GM19035 (cell line): ENCODE results near the gene BTC.
"Not testable (repeated sequence)": the region's sequence is repeated elsewhere in the genome, so short reads cannot be mapped to it uniquely, and the experiment has no call there.

ENCODE experiments used
- ATAC-seq: cut with Tn5 transposase; IDR thresholded peaks from one replicate; pipeline ENCODE4 v1.9.1; 2021; ENCODE audit not compliant: unreplicated experiment

Gene BTC, protein sequence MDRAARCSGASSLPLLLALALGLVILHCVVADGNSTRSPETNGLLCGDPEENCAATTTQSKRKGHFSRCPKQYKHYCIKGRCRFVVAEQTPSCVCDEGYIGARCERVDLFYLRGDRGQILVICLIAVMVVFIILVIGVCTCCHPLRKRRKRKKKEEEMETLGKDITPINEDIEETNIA

DNA sequence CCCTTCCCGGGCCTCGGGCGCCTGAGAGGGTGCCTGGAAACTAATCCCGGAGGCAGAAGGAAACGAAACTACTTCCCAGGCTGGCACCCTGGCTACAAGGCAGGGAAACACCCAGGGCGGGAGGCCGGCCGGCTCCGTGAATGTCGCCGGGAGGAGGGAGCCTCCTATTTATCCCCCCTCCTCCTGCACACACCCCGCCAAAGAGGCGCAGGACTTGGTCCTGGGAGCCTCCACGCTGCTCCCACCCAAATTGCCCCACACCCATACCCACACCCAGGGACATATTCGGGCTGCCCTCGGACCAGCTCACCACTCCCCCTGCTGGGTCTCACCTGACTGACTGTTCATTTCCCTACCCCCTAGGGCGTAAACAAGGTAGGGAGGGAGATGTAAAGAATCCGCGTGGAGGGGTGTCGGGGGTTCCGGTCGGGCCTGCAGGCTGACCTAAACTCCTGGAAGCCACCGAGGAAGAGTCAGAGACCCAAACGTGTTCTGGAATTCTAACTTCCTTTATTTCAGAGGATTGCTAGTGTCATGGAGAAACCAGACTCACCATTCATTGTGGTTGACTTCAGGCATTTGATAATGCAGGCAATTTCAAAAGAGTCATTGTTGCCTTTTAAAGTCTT, at the start of gene BTC:
BTC (minus strand) TSS at position 142 of the 629 bp plus-strand sequence. CDS start 198 bp downstream, outside the sequence.
- ATAC-seq = no peak

DNA sequence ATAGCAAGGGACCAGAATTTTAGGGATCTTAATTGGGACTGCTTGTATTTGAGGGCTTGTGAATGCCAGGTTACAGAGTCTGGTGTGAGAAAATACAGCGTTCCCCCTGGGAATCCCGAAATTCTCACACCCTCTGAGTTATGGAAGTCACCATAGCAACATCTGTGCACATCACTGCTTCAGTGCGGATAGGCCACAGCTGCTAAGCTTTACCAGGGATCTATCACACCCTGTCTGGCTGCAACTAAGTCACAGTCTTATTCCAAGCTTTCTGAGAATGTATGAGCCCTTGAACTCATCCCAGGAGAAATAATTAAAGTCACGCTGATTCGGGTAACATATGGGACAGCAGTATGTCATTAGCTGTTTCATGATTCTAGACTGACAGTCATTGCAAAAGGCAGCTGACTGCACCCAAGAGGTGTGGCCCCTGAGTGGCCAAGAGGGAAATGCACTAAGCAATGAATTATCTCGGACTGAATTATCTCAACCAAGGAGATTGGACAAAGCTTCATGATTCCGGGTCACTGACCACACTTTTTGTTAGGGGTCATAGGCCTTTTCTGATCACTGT, 46.7 kb upstream of the BTC start:
- no peak for ATAC-seq

DNA sequence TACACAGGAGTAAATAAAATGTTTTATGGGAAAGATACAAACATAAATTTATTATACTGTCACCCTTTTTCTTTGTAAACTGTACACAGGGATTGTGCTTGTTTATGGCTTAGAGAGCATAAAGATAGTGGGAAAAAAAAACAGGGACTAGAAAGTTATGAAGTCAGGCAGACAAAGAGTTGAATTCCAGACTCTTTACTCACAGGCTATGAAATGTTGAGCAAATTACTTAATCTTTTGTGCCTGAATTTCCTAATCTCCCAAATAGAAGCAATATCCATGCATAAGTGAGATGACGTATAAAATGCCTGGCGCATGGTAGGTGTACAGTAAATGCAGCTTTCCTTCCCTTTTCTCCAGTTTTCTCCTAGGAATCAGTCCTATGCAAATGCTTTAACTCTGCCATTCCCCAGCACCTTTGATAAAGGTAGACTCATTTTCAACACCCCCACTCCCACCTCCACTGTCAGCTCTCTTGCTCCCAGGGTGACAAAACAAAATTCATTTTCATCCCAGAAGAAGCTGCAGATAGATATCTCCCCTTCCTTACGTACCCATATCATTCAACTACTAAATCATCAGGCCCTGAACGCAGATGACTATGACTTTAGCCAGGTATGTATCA, 44.5 kb upstream of the BTC start:
- no peak for ATAC-seq

DNA sequence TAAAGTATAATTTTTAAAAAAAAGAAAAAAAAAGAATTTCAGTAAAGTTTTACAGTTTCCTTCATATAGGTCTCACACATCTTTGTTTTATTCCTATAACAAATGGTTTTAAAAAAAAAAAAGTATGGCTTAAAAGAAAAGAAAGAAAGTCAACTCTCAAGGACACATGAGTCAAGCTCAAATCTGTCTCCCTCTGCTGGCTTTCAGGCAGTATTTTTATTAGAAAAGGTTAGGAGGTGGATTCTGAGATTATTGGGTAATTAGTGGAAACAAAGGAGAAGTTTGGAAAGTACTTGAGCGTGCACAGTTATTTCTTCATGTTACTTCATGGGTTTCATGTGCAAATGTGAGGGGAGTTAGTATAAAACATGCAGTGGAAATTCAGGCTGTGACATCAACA, 36.6 kb upstream of the BTC start:
- ATAC-seq = no peak

DNA sequence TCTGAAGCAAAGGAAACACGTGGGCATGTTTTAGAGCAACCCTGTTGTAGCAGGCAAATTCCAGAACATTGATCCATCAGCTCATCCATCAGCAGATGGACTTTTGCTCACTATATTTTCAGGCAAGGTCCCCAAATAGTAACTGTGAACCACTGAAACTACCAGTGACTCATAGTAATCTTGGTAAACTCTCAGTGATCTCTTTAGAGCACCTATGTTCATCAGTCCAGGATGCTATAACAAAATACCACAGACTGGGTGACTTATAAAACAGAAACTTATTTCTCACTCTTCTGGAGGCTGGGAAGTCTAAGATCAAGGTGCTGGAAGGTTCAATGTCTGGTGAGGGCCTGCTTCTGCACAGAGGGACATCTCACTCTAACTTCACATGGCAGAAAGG, 28.9 kb upstream of the BTC start:
- no peak for ATAC-seq

DNA sequence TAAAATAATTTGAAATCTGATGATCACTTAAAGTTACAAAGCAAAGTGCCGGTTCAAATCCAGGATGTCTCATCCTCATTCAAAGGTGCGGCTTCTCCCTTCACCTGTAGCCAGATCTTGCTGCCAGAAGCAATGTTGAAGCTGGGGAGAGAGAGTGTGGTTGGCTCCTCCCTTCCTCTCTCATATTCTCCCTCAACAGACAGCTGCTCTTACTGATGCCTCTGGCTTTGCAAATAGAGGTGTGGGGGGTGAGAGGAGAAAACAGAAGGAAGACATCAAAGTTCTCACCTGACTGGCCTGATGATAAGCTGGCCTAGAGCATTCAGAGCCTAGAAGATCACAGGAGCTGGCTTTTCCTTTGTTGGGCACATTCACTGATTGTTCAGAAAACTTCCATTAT, 28.3 kb upstream of the BTC start:
- no peak for ATAC-seq

DNA sequence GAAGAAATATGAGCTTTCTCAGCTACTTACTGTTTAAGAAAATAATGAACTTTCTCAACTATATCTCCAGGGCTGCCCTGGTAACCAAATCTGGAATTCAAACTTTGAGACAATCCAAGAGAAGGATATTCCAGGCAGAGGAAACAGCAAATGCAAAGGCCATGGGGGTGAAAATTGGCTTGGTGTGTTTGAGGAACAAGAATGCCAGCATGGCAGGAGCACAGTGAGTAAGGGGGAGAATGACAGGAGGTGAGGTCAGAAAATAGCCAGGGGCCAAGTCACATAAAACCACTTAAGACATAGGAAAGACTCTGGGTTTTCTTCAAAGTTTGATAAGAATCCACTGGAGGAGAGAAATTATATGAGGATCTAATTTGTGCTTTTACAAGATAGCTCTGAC, 27.2 kb upstream of the BTC start:
- ATAC-seq = no peak

DNA sequence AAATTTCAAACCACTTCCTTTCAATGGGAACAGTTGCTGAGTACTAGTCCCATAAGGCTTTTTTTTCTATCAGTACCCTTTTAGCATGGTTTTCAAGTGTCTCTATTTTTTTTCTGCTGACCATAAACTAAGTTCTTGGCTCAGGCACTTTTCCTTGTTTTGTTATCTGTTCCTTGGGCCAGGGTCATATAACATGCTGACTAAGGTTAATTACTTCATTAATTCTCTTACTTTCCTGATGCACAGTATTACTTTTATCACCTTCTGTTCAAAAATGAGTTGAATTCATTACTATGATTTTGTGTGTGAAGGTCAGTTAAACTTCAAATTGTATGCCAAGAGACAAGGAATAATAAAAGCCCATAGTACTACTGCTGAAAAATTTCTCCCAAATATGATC, 19.7 kb upstream of the BTC start:
- no peak for ATAC-seq

DNA sequence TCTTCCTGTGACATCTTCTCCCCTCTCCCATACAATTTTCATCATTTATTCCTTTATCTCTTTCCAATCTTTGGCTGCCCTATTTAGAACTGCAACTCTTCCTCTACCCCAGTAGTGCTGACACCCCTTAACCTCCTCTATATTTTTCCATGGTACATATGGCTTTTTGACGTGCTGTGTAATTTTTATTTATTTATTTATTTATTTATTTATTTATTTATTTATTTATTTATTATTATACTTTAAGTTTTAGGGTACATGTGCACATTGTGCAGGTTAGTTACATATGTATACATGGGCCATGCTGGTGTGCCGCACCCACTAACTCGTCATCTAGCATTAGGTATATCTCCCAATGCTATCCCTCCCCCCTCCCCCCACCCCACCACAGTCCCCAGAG, 17.7 kb upstream of the BTC start:
- ATAC-seq = not testable (repeated sequence)

DNA sequence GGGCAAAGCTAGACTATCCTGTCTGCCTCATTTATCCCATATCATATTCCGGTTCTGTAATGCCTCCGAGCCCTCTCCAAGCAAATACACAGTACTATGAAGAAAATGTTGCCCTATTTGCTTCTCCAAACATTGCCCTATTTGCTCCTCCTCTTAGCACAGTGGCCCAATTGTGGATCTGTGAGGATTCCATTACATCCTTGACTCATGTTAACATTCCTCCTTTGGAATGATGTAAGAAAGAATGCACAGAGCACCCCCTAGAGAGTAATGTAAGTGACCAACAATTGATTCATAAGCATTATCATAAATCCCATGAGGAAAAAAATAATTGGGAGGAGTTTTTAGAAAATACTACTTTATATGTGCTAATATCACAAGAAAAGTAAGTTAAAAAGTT, 11.3 kb upstream of the BTC start:
- ATAC-seq = no peak

DNA sequence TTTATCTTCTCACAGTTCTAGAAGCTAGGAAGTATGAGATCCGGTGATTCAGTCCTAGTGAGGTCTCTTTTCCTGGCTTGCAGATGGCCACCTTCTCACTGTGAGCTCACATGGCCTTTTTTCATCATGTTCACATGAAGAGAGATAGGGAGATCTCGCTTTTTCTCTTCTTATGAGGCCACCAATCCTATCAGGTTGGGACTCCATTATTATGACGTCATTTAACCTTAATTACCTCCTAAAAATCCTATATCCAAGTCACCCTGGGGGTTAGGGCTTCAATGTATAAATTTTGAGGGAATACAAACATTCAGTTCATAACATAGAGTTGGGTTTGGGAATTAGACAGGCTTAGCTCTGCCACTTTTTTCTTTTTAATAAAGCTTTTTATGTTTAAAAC, 6.0 kb upstream of the BTC start:
- no peak for ATAC-seq

DNA sequence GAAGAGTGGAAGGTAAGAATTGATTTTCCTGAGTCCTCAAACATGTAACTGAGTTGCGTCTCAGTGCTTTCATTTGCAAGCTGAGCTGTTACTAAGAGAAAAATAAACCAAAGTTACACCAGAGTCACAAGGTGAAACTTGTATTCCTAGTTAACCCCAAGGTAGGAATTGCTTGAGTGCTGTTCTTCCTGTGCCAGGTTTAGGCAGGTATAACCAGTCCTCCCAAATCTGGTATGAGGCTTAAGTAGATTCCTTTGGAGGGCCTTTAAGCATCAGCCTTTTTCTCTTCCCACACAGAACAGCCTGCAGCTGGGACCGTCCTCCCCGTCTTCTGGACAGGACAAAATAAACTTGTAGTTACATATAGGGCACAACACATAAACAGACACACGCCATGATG, 2.3 kb upstream of the BTC start:
- ATAC-seq = no peak

DNA sequence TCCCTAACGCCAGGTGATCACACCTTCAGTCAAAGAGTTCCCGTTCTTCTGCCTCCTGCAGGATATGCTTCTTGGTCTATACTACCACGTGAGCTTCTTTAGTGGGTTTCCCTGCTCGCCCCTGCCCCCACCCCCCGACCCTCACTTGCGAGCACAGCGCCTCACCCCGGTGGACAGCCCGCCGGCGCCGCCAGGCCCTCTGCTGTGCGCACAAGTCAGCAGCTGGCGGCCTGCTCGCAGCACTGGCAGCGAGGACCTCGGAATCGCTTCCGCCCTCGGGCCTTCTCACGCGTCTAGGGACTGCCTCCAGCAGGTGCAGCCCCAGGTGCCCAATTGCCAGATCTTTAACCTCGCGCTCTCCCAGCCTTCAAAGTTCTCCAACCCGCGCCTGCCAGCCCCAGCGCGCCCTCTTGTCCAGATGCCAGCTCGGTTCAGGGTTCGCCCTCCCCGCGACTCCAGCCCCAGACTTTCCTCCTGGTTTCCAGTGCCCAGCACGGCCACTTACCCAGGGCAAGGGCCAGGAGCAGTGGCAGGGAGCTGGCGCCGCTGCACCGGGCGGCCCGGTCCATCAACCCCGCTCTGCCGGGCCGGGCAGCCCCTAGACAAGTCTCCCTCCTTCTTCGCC, 454 bp downstream of the BTC start:
- ATAC-seq = peak; percentile 49

DNA sequence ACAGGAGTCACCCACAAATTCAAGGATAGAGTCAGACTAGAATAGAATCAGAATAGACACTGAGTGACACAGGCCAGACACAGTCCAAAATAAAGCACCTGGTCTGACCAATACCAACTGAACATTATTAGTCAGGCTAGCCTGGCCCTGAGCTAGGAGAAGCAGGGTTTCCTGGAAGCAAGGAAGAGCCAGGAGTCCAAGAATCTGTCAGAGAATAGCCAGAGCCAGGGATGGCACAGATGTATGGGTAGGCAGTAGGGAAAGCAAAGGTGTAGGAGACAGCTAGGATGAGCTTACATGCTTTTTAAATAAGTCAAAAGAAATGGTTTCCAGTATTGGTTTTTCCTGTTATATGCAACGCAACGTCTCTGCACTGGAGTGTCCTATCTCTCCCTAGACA, 3.7 kb downstream of the BTC start:
- ATAC-seq = no peak

DNA sequence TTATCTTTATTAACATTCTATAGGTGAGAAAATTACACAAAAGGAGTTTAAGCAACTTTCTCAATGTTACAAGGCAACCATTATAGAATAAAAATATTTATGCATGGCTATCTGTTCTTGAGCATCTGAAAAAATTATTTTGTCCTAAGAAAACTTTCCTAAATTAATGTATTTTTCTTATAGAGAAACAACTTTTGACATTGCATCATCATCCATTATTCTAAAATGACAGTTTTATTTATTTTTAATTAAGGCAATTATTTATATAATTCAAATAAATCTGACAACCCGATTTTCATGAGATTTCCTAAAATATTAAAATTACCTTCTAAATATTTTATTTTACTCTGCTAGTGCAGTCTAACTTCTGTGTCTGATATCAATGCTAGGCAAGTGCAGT, 4.8 kb downstream of the BTC start:
- ATAC-seq = no peak

DNA sequence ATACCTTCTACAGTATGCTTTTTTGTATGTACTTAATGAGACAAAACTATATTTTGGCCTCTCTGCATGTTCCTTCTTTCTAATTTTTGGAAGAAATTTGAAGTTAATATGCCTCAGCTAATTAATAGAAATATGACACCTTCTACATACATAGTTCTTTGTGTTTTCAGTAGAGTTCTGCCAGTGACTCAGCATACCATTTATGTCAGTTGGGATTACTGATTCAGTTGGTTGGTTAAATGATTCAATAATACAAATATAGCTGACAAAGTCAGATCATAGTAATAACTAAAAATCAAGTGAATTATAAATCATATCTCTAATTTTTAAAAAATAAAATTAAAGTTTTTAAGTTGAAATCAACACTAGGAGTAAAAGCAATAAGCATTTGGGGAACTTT, 16.8 kb downstream of the BTC start:
- no peak for ATAC-seq

DNA sequence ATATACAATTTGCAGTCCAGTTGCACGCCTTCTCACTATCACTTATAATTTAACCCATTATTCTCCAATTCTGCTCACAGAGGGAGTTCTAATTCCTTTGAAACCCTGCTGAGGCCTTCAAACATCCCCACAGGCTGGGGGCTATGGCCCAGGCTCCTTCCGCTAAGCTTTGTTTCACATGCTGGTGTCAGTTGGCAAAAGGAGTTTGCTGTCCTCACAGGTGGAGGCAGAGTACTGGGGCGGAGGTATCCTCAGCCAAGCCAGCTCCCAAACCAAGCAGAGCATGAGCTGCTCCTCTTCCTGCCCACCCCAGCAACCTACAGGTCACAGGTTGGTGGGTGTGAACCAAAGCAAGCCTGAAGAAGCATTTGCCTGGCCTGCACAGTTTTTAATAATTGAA, 21.5 kb downstream of the BTC start:
- no peak for ATAC-seq

DNA sequence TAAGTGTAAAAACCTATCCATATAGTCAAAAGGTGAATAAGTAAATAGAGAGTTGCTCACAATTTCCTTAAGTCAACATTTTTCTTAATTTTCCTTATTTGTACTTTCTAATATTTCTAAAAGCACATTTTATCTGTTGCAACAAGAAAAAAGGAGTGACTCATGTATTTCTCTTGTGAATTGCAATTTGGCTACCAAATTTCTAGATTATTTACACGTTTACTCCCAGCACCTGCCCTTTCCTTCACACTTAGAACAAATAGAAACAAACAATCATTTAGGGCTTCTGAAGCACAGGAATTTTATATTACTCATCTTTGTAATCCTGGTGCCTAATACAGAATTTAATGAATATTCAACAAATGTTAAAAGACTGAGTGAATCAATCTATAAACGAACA, 22.2 kb downstream of the BTC start:
- ATAC-seq = no peak

DNA sequence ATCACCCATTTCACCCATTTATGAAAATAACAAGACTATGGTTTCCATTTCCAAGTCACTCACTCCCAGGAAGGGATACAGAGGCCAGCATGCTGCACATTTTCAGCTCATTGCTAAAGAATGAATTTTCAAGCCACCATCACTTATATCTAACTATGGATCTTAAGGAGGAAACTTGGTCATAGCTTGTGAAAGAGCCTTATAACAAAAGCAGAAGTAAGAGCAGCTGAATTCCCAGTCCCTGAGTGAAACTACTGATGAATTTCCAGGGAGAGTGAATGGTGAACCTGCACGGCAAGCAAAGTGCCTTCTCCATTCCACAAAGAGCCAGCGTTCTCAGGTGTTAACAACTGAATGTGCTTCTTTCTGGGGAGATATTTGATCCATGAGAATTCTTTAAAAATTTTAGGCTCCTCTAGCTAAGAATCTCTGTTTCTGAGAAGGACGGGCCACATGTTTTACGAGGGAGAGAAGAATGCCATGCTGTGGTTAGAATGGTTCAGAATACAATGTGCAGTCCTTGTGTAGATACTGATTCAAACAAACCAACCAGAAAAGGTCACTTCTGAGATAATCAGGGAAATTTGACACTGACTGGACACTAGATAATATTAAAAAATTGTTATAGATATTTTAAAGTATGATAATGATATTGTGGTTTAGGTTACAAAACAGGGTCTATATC, 24.0 kb downstream of the BTC start:
- no peak for ATAC-seq

DNA sequence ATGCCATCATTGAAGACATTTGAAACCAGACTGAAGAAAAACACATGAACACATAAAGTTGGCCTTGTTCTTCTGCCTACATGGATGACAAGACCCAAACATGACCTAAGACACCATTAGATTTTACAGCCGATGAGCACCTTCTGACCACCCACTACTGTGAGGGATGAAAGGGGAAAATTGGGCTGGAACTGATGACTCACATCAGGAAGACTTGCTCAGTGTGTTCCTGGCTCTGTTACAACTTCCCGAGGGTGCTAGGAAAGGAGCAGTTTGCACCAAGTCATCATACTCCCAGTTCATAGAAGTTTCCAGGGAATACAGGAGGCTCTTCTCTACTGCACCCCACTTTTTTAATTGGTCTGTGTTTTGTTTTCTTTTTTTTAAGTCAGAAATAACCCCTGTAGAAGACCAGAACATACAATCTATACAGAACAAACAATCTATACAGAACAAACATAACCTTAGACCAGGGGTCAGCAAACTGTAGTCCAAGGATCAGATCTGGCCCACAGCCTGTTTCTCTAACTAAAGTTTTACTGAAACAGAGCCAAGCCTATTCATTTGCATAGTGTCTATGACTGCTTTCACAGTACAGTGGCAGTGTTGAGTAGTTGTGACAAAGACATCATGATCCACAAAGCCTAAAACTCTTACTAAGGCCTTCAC, 25.3 kb downstream of the BTC start:
- no peak for ATAC-seq

DNA sequence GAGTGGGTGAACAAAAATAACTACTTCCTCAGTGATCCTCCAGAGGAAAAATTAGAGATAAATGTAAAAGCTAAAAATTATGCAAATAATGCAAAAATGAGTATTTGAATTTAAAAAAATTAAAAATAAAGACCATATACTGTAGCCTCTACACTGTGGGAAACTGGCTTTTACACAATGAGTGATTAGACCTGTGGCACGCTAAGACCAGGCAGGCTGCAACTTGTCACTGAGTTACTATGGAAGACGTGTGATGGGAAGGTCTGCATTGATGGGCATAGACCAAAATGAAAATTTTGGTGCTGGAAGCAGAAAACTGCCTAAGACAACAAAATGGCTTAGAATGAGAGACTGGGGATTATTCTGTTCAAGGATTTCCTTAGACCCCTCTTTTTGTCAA, 30.2 kb downstream of the BTC start:
- ATAC-seq = no peak
